GM18499 (cell line): ENCODE measurements around the gene SDCCAG8.

Source experiments
- ATAC-seq: cut with Tn5 transposase; IDR thresholded peaks from one replicate; pipeline ENCODE4 v1.9.1; 2021; ENCODE audit warnings: moderate number of reproducible peaks; ENCODE audit not compliant: insufficient read depth, unreplicated experiment

SDCCAG8 gene

GRCh38 chr1:243443557-243443956, 187.7 kb downstream of the SDCCAG8 start:
- ATAC-seq: no peak

GRCh38 chr1:243447347-243447746, 191.5 kb downstream of the SDCCAG8 start:
- ATAC-seq: no peak

GRCh38 chr1:243447844-243448243, 192.0 kb downstream of the SDCCAG8 start:
- no peak for ATAC-seq

GRCh38 chr1:243449373-243449772, 193.5 kb downstream of the SDCCAG8 start:
- ATAC-seq: no peak

- no peak for ATAC-seq
Measured at GRCh38 chr1:243452092-243452491, 196.3 kb downstream of the SDCCAG8 start.

- ATAC-seq: no peak
Measured at GRCh38 chr1:243454328-243454997, 198.6 kb downstream of the SDCCAG8 start.

- no peak for ATAC-seq
Measured at GRCh38 chr1:243455760-243456651, 200.2 kb downstream of the SDCCAG8 start.

GRCh38 chr1:243457363-243457982, 201.6 kb downstream of the SDCCAG8 start:
- ATAC-seq: no peak

GRCh38 chr1:243459059-243459458, 203.2 kb downstream of the SDCCAG8 start:
- no peak for ATAC-seq

GRCh38 chr1:243461700-243462099, 205.9 kb downstream of the SDCCAG8 start:
- no peak for ATAC-seq

GRCh38 chr1:243462929-243463697, 207.3 kb downstream of the SDCCAG8 start:
- ATAC-seq: no peak

- ATAC-seq: no peak
Measured at GRCh38 chr1:243465081-243465480, 209.2 kb downstream of the SDCCAG8 start.

GRCh38 chr1:243465738-243466137, 209.9 kb downstream of the SDCCAG8 start:
- no peak for ATAC-seq

GRCh38 chr1:243469497-243469896, 213.7 kb downstream of the SDCCAG8 start:
- no peak for ATAC-seq

GRCh38 chr1:243470502-243470901, 214.7 kb downstream of the SDCCAG8 start:
- no peak for ATAC-seq

GRCh38 chr1:243471026-243471685, 215.3 kb downstream of the SDCCAG8 start:
- no peak for ATAC-seq

- peak; percentile 89 for ATAC-seq
Measured at GRCh38 chr1:243471754-243472745, 216.2 kb downstream of the SDCCAG8 start.

GRCh38 chr1:243473227-243474135, 217.6 kb downstream of the SDCCAG8 start:
- no peak for ATAC-seq
